Fibroblast of mammary gland (primary cell): Measurements from ENCODE around the gene CDC42SE2.

Experiments
- DNase-seq: peaks from one replicate; pipeline ENCODE4 v3.0.0-alpha.2; 2010; ENCODE audit warnings: low read depth
- H3K4me3 ChIP-seq: 2 replicates; pipeline ENCODE4 v1.5.1; 2011; ENCODE audit warnings: low read depth, mild to moderate bottlenecking, low read length, moderate library complexity; ENCODE audit not compliant: control insufficient read depth
- TF ChIP-seq, protein P1 (sequence below): conservative IDR thresholded peaks from 2 replicates; pipeline ENCODE4 v1.5.1; 2011; ENCODE audit warnings: low read depth, low read length, inconsistent platforms; ENCODE audit not compliant: control insufficient read depth, insufficient read depth

The CDC42SE2 gene

DNA sequence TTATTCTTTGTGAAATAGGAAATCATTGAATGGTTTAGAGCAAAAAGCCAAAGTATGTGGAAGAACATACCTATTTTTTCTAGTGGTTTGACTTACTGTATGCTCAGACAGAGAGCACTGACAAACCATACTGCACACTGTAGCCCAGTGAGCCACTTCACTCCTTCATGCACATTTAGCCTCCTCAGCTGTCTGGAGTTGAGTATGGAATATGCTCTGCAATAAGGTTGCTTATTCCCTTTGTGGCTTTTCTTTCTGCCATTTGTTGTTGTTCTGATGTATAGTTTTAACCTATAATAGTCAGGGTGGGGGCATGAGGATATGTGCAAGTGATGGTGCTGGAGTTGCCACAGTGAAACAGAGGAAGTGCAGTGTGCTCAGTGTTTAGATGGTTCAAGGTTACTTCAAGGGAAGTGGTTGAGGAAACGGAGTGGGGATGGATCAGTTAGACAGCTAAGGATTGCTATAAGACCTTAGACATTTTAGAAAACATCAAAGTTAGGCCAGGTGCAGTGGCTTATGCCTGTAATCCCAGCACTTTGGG lies 100.7 kb downstream of the CDC42SE2 start:
- no peak overlapping the region for H3K4me3 ChIP-seq
- TF ChIP-seq, protein P1, sequence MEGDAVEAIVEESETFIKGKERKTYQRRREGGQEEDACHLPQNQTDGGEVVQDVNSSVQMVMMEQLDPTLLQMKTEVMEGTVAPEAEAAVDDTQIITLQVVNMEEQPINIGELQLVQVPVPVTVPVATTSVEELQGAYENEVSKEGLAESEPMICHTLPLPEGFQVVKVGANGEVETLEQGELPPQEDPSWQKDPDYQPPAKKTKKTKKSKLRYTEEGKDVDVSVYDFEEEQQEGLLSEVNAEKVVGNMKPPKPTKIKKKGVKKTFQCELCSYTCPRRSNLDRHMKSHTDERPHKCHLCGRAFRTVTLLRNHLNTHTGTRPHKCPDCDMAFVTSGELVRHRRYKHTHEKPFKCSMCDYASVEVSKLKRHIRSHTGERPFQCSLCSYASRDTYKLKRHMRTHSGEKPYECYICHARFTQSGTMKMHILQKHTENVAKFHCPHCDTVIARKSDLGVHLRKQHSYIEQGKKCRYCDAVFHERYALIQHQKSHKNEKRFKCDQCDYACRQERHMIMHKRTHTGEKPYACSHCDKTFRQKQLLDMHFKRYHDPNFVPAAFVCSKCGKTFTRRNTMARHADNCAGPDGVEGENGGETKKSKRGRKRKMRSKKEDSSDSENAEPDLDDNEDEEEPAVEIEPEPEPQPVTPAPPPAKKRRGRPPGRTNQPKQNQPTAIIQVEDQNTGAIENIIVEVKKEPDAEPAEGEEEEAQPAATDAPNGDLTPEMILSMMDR = no peak
- DNase-seq = no peak

DNA sequence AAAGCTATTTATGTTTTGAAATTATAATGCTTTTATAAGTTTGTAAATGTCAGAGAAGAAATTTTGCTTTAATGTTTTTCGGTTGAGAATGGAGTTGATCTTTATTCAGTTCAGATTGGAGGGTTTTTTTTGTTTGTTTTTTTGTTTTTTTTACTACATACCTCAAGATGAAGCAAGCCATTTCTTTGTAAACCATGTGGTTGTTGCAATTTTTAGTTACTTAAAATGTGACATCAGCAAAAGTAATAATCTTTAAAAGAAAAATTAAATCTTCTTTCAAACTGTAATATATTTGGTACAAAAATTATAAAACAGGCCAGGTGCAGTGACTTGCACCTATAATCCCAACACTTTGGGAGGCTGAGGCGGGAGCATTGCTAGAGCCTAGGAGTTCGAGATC lies 102.6 kb downstream of the CDC42SE2 start:
- TF ChIP-seq, protein P1 = no peak
- no peak for DNase-seq
- no peak overlapping the region for H3K4me3 ChIP-seq

DNA sequence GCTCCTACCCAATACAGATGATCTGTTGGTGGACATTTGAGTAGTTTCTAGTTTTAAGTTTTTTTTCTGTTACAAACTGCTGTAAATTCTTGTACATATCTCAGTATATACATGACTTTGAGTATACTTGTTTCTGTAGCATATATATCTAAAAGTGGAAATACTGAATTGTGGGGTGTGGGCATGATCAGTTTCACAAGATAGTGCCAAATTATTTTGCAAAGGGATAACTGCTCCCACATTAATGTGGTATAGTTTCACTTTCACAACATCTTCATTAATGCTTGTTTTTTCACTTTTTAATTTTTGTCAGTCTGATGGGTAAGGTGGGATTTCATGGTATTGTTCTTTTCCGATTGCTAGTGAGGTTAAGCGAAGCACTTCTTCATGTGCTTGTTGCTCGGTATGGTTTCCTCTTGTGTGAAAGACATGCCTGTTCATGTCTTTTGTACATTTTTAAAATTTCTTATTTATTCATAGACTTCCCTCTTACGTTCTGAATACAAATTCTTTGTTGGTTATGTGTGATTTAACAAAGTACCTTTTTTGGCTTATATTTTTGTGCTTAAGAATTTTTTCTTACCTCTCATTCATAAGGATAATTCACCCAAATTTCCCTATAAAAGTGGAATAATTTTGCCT lies 103.5 kb downstream of the CDC42SE2 start:
- H3K4me3 ChIP-seq = no peak overlapping the region

DNA sequence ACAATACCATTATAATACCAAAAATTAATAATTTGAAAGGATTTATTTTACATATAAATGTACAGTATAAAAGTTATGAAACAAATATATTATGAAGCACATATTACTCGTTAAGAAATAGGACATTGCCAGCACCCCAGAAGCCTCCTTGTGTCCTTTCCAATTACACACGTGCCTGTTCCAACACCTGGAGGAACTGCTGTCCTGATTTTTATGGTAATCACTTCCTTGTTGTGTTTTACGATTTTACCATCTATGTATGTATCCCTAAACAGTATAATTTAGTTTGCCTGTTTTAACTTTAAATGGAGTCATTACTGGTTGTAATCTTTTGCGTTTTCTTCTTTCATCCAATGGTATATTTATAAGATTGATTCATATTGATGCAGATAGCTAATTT lies 105.0 kb downstream of the CDC42SE2 start:
- TF ChIP-seq, protein P1 = no peak
- no peak for DNase-seq
- no peak overlapping the region for H3K4me3 ChIP-seq

More for the DNA sequence above, 103.5 kb downstream of the CDC42SE2 start:
- DNase-seq = no peak
- TF ChIP-seq, protein P1 = no peak

DNA sequence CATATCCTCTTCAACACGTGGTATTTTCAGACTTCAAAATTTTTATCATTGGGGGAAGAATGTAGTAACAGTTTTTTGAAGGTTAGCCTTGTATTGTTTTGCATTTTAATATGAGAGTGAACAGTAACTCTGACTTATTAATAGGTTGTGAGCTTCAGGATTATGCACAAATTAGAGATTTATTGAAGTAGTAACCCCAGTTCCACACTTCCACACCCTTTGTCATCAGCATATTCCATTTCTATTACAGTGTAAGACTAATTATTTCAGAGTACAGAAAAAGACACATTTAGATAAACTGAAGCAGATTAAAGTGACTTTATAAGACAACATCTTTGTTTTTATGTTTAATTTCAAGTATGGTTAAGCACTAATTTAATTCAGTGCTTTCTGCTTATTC lies 105.7 kb downstream of the CDC42SE2 start:
- TF ChIP-seq, protein P1 = no peak
- DNase-seq = no peak
- no peak overlapping the region for H3K4me3 ChIP-seq

DNA sequence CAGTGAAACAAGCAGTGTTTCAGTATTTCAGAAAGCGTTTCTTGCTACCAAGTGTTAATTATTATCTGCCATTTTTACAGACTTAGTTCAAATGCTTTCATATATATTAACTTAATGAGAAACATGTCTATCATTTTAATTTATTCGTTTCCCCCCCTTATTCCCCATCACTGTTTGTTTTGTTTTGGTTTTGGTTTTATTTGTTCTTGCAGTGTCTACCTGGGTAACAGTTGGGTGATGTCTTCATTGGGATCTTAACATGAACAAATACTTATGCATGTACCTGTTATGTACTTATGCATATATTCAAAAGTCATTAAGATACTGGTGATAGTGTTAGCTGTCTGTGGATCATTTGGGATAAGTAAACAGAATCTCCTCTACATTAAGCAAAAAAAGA lies 108.0 kb downstream of the CDC42SE2 start:
- DNase-seq = no peak
- H3K4me3 ChIP-seq = no peak overlapping the region
- TF ChIP-seq, protein P1 = no peak

DNA sequence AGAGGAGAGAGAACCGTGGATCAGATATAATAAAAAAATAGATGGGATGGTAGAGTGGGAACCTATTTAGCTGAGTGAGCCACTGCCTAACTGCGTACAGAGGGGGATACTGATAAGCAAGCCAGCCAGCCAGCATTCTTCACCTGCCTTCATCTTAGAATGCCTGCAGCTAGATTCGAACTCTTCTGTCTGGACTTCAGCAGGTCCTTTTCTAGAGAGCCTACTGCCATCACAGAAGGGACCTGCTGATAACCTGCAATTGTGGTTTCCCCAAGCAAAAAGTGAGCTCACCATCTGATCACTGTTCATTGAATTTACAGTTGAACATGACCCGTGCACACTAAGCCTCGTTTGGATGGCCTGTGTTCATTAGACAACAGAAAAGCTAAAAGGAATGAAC lies 109.4 kb downstream of the CDC42SE2 start:
- DNase-seq = no peak
- TF ChIP-seq, protein P1 = no peak
- H3K4me3 ChIP-seq = no peak overlapping the region
